ENCODE measurements around the gene FAM53B.
A peak's percentile ranks its signal among the peaks of the same experiment; 100 is the strongest.

The FAM53B gene

GRCh38 chr10:124676416-124677062 is 67.6 kb downstream of the FAM53B start:
- no peak for DNase-seq

- no peak for DNase-seq
These were observed 68.4 kb downstream of the FAM53B start for GRCh38 chr10:124675824-124676223.

- no peak for DNase-seq
These were observed 68.9 kb downstream of the FAM53B start for GRCh38 chr10:124675261-124675660.

- DNase-seq: no peak
These were observed 69.4 kb downstream of the FAM53B start for GRCh38 chr10:124674768-124675222.

GRCh38 chr10:124672181-124672638 is 72.0 kb downstream of the FAM53B start:
- no peak for DNase-seq

- DNase-seq: no peak
These were observed 72.6 kb downstream of the FAM53B start for GRCh38 chr10:124671486-124672075.

- DNase-seq: peak in 1 of 2 donors; percentile 50
These were observed 73.3 kb downstream of the FAM53B start for GRCh38 chr10:124670849-124671248.

GRCh38 chr10:124669824-124670654 is 74.1 kb downstream of the FAM53B start:
- no peak for DNase-seq

GRCh38 chr10:124669141-124669823 is 74.9 kb downstream of the FAM53B start:
- DNase-seq: no peak

GRCh38 chr10:124668517-124669051 is 75.6 kb downstream of the FAM53B start:
- no peak for DNase-seq

GRCh38 chr10:124667425-124668345 is 76.5 kb downstream of the FAM53B start:
- no peak for DNase-seq

GRCh38 chr10:124666494-124666893 is 77.7 kb downstream of the FAM53B start:
- no peak for DNase-seq

GRCh38 chr10:124665980-124666379 is 78.2 kb downstream of the FAM53B start:
- DNase-seq: no peak

- no peak for DNase-seq
These were observed 78.6 kb downstream of the FAM53B start for GRCh38 chr10:124665558-124665957.

- DNase-seq: no peak
These were observed 79.1 kb downstream of the FAM53B start for GRCh38 chr10:124665091-124665490.

- DNase-seq: no peak
These were observed 80.3 kb downstream of the FAM53B start for GRCh38 chr10:124663766-124664360.

GRCh38 chr10:124663228-124663627 is 81.0 kb downstream of the FAM53B start:
- DNase-seq: no peak

GRCh38 chr10:124661660-124662180 is 82.5 kb downstream of the FAM53B start:
- no peak for DNase-seq

GRCh38 chr10:124660404-124661125 is 83.6 kb downstream of the FAM53B start:
- DNase-seq: no peak

- peak in 1 of 2 donors; percentile 43 for DNase-seq
These were observed 84.8 kb downstream of the FAM53B start for GRCh38 chr10:124659380-124659779.

Measured in CD4-positive, alpha-beta T cell treated with Interleukin-1 beta for 1 hour (primary cell).